SKM-1 (cell line): ENCODE results near the gene DLAT.
"Not testable (repeated sequence)": the region's sequence is repeated elsewhere in the genome, so short reads cannot be mapped to it uniquely, and the experiment has no call there.

Source experiments
- DNase-seq: peaks from one replicate; lab custom pipeline; 2025; ENCODE audit not compliant: unreplicated experiment; lab: John Stamatoyannopoulos, UW

DLAT gene

GRCh38 chr11:112046647-112047046 lies 21.4 kb downstream of the DLAT start:
- DNase-seq: not testable (repeated sequence)

GRCh38 chr11:112048256-112048655 lies 23.0 kb downstream of the DLAT start:
- not testable (repeated sequence) for DNase-seq

GRCh38 chr11:112049777-112050176 lies 24.6 kb downstream of the DLAT start:
- no peak for DNase-seq

- no peak for DNase-seq
Measured at GRCh38 chr11:112050721-112051120, 25.5 kb downstream of the DLAT start.

GRCh38 chr11:112051768-112052167 lies 26.6 kb downstream of the DLAT start:
- no peak for DNase-seq

GRCh38 chr11:112057170-112057569 lies 32.0 kb downstream of the DLAT start:
- DNase-seq: no peak

- no peak for DNase-seq
Measured at GRCh38 chr11:112058103-112058502, 32.9 kb downstream of the DLAT start.

GRCh38 chr11:112062923-112063322 lies 37.7 kb downstream of the DLAT start:
- no peak for DNase-seq

- DNase-seq: peak; percentile 61
Measured at GRCh38 chr11:112073941-112074811, 49.0 kb downstream of the DLAT start, which contains the start of the genes NKAPD1 and PIH1D2. TSS of gene NKAPD1 (plus strand) at chr11:112074299. CDS start at chr11:112075575, 1,276 bp downstream. TSS of gene PIH1D2 (minus strand) at chr11:112074017. CDS start at chr11:112073174, 843 bp downstream.

- DNase-seq: no peak
Measured at GRCh38 chr11:112082729-112083128, 57.5 kb downstream of the DLAT start.

GRCh38 chr11:112085822-112086421 lies 60.7 kb downstream of the DLAT start:
- no peak for DNase-seq

GRCh38 chr11:112086422-112087191 lies 61.4 kb downstream of the DLAT start, which contains the start of the genes SDHD and TIMM8B:
TSS of gene SDHD (plus strand) at chr11:112086873. CDS start at chr11:112086908, 35 bp downstream.
TSS of gene TIMM8B (minus strand) at chr11:112086756. CDS start at chr11:112086723, 33 bp downstream.
- DNase-seq: peak; percentile 90

GRCh38 chr11:112087212-112087611 lies 62.0 kb downstream of the DLAT start:
- no peak for DNase-seq

GRCh38 chr11:112095302-112095701 lies 70.1 kb downstream of the DLAT start:
- not testable (repeated sequence) for DNase-seq

- no peak for DNase-seq
Measured at GRCh38 chr11:112096194-112096593, 71.0 kb downstream of the DLAT start.

- no peak for DNase-seq
Measured at GRCh38 chr11:112097734-112098528, 72.7 kb downstream of the DLAT start.

- no peak for DNase-seq
Measured at GRCh38 chr11:112100462-112100861, 75.3 kb downstream of the DLAT start.

GRCh38 chr11:112103446-112103845 lies 78.2 kb downstream of the DLAT start:
- no peak for DNase-seq

- DNase-seq: no peak
Measured at GRCh38 chr11:112106070-112106469, 80.9 kb downstream of the DLAT start.
